Kidney (tissue), 14 donors: Measurements from ENCODE around the gene TBC1D17. TPM values are rescaled to one million over a fixed set of nuclear protein-coding genes. Genes with fewer than 3 reads are reported as not detected.

ENCODE experiments used
- DNase-seq, 5 donors: peaks; one replicate each; pipeline ENCODE4 v3.0.0-alpha.2; 2013 to 2020
- FAIRE-seq: peaks from 2 replicates; lab custom pipeline; 2012; peaks lifted over from hg19 to GRCh38; lab: Jason Lieb, UNC
- H3K27ac ChIP-seq, 2 donors: one replicate each; pipeline ENCODE4 v1.7.0; 2013; ENCODE audit warnings: low read depth in 2 of 2, low read length in 2 of 2, inconsistent platforms in 1 of 2
- H3K27me3 ChIP-seq: one replicate; pipeline ENCODE4 v1.7.1; 2013; ENCODE audit warnings: low read length, inconsistent platforms; ENCODE audit not compliant: control insufficient read depth, insufficient read depth
- H3K36me3 ChIP-seq, 3 donors: one replicate each; pipeline versions ENCODE4 v1.7.0 to v1.7.1; 2013; ENCODE audit warnings: low read length in 3 of 3, control low read depth in 1 of 3, inconsistent platforms in 1 of 3; ENCODE audit not compliant: insufficient read depth in 3 of 3, control insufficient read depth in 2 of 3
- H3K4me1 ChIP-seq, 3 donors: one replicate each; pipeline versions ENCODE4 v1.7.0 to v1.7.1; 2013; ENCODE audit warnings: low read length in 3 of 3, inconsistent platforms in 1 of 3, low read depth in 1 of 3; ENCODE audit not compliant: control insufficient read depth in 2 of 3, insufficient read depth in 2 of 3
- H3K4me3 ChIP-seq, 3 donors: one replicate each; pipeline versions ENCODE4 v1.7.0 to v1.8.1; 2013; ENCODE audit warnings: low read length in 3 of 3, control low read depth in 1 of 3, inconsistent platforms in 1 of 3
- H3K9ac ChIP-seq, 3 donors: one replicate each; pipeline versions ENCODE4 v1.7.0 to v1.7.1; 2013; ENCODE audit warnings: low read length in 3 of 3, control low read depth in 1 of 3, inconsistent platforms in 1 of 3
- H3K9me3 ChIP-seq, 3 donors: one replicate each; pipeline versions ENCODE4 v1.7.0 to v1.7.1; 2013; ENCODE audit warnings: low read length in 3 of 3, control low read depth in 1 of 3, inconsistent platforms in 1 of 3; ENCODE audit not compliant: control insufficient read depth in 2 of 3, insufficient read depth in 1 of 3
- intact Hi-C: fragments of 100-400 bp; cut with DNase I; formaldehyde crosslinking; loops from one replicate; pipeline ENCODE4 v1.11.1; 2022
- polyA plus RNA-seq: library from polyadenylated mRNA; stranded (reverse); fragments of 350-450 nt; fragmentation: Illumina TruSeq; extraction: RNeasy Lipid Tissue Mini Kit (QIAGEN cat#74804); gene quantifications from one replicate; pipeline ENCODE4 v1.2.3, GENCODE V29; 2014; ENCODE audit warnings: low read depth, low replicate concordance; ENCODE audit not compliant: insufficient read depth
- total RNA-seq: library from RNA; stranded (reverse); fragmentation: NEBNext Ultra II Directional; extraction: Animal tissue kit (Norgen Biotek cat#: 25700); gene quantifications from one replicate; pipeline ENCODE4 v1.2.1, GENCODE V29; 2021
- TF ChIP-seq, protein P1 (sequence below): IDR thresholded peaks from 3 replicates; pipeline ENCODE4 v1.5.1; 2012; ENCODE audit warnings: mild to moderate bottlenecking, moderate library complexity, borderline replicate concordance; ENCODE audit not compliant: insufficient read depth; ENCODE audit errors: extremely low read depth
- donor health status: control.
- donor health status: control.
- donor health status: control.
- donor health status: control.
- donor health status: control.
- donor health status: DM: yes; HTN: yes; CAD: no.
- donor health status: Normal renal cell carcinoma (clear cell type).

TBC1D17 gene
- total and polyA plus RNA-seq, 2 donors from 2014 or later, result 34.8 to 43.6 TPM

DNA sequence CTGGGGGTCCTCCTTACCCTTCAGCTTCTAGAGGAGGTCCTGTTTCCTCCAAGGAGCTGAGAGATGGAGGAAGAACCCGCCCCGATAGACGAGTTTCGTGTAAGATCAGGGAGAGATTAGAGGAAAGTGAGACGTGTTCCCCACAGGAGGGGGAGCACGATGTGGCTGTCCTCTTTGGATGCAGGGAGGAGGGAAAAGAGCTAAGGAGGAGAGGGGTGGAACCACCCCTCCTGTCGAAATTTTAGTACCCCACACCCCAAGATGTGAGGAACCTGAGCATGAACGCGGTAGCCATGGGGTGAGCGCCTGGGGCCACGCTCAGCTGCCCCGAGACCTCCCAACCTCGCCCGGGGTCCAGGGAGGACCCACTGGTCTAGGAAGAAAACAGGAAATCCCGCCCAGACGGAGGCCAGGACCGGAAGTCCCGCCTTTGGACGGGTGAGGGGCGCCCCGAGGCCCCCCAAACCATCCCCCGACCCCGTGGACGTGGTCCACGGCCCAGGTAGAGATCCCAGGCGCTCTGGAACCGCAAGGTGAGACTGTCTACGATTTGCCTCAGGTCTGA, 1.6 kb upstream of the TBC1D17 start:
- TF ChIP-seq, protein P1, sequence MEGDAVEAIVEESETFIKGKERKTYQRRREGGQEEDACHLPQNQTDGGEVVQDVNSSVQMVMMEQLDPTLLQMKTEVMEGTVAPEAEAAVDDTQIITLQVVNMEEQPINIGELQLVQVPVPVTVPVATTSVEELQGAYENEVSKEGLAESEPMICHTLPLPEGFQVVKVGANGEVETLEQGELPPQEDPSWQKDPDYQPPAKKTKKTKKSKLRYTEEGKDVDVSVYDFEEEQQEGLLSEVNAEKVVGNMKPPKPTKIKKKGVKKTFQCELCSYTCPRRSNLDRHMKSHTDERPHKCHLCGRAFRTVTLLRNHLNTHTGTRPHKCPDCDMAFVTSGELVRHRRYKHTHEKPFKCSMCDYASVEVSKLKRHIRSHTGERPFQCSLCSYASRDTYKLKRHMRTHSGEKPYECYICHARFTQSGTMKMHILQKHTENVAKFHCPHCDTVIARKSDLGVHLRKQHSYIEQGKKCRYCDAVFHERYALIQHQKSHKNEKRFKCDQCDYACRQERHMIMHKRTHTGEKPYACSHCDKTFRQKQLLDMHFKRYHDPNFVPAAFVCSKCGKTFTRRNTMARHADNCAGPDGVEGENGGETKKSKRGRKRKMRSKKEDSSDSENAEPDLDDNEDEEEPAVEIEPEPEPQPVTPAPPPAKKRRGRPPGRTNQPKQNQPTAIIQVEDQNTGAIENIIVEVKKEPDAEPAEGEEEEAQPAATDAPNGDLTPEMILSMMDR, result no peak
- Histone ChIP-seq H3K36me3 (peaks cover 3 to 25% (median 8%) of the 10 kb centered on the region in 3 donors), H3K27ac (peak overlapping the region; percentile 99 to 100), H3K4me1 (peaks cover 0 to 18% (median 14%) of the 10 kb centered on the region in 3 donors), H3K4me3 (peak overlapping the region; percentile 91 to 99 (median 94)), H3K9me3 (no peaks in the 10 kb centered on the region), H3K27me3 (no peaks in the 10 kb centered on the region), H3K9ac (peak overlapping the region; percentile 91 to 98 (median 92))
- intact Hi-C loops, result no loop called here
- DNase-seq (peak; percentile 70 to 93 (median 88)), FAIRE-seq (no peak)

DNA sequence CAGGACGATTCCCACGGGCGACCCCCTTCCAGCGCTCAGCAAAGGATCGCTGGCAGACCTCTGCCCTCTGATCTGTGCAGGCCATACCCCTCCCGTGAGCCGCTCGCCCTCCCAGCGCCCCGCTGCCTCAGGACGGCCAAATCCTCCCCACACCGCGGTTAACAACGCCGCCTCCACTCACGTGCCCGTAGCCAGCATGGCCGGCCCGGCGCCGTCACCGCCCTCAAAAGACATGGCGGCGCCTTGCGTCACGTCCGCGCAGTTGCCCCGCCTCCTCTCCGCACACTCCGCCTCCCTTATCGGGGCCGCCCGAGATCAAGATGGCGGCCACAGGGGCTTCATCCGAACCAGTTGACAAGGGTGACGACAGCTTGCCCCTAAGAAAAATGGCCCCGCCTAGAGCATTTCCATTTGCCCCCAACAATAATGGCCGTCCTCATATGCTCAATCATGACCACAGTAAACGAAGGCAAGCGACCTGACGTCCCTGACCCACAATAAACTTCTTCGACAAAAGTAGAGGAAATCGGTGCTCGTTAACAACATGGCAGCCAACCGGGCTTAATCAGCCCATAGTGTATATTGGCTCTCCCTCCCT, 981 bp upstream of the TBC1D17 start:
- Histone ChIP-seq H3K4me1 (peaks cover 0 to 18% (median 14%) of the 10 kb centered on the region in 3 donors), H3K9ac (peak overlapping the region; percentile 91 to 99 (median 98)), H3K4me3 (peak overlapping the region; percentile 91 to 99 (median 97)), H3K36me3 (peaks cover 3 to 28% (median 14%) of the 10 kb centered on the region in 3 donors), H3K27ac (peak overlapping the region; percentile 99 to 100), H3K27me3 (no peaks in the 10 kb centered on the region), H3K9me3 (no peaks in the 10 kb centered on the region)
- peak; percentile 99 to 100 (median 99) for DNase-seq
- TF ChIP-seq, protein P1, result no peak
- FAIRE-seq, result peak; percentile 98
- intact Hi-C loops, result no loop called here

- TF ChIP-seq, protein P1, result no peak
- no peak for FAIRE-seq
- peak overlapping the region; percentile 99 to 100 for H3K27ac ChIP-seq
These were observed 609 bp downstream of the TBC1D17 start for GRCh38 chr19:49877879-49878743.

More at GRCh38 chr19:49877879-49878743, 609 bp downstream of the TBC1D17 start:
- Histone ChIP-seq H3K4me3 (peak overlapping the region; percentile 91 to 94 (median 94)), H3K27me3 (no peaks in the 10 kb centered on the region), H3K36me3 (peaks cover 6 to 43% (median 22%) of the 10 kb centered on the region in 3 donors), H3K4me1 (peaks cover 0 to 18% (median 14%) of the 10 kb centered on the region in 3 donors), H3K9me3 (peaks cover 0 to 3% (median 0%) of the 10 kb centered on the region in 3 donors), H3K9ac (peak overlapping the region; percentile 77 to 90 (median 86))
- peak; percentile 98 to 100 (median 99) for DNase-seq
- intact Hi-C loops, result no loop called here
